Activated CD8-positive, alpha-beta memory T cell treated with anti-CD3 and anti-CD28 coated beads for 36 hours (primary cell): ENCODE data around the gene C17orf107. TPM values are rescaled to one million over a fixed set of nuclear protein-coding genes. Genes with fewer than 3 reads are reported as not detected.

Experiments used
- CTCF ChIA-PET: fragments of 350-600 bp; sonication (Branson Sonifier 250); formaldehyde crosslinking; loops from one replicate; lab custom pipeline; 2021; ENCODE audit warnings: antibody characterized with exemption; lab: Charles Lee
- POLR2A ChIA-PET: fragments of 350-600 bp; sonication (Branson Sonifier 250); formaldehyde crosslinking; loops from one replicate; lab custom pipeline; 2021; ENCODE audit warnings: antibody characterized with exemption; lab: Charles Lee
- total RNA-seq, 2 experiments: library from RNA; stranded (reverse); gene quantifications; one replicate each; pipeline ENCODE4 v1.2.3, GENCODE V29; 2021

C17orf107 gene
- total RNA-seq, 2 experiments from 2014 or later, result 2.8 to 3.2 TPM

DNA sequence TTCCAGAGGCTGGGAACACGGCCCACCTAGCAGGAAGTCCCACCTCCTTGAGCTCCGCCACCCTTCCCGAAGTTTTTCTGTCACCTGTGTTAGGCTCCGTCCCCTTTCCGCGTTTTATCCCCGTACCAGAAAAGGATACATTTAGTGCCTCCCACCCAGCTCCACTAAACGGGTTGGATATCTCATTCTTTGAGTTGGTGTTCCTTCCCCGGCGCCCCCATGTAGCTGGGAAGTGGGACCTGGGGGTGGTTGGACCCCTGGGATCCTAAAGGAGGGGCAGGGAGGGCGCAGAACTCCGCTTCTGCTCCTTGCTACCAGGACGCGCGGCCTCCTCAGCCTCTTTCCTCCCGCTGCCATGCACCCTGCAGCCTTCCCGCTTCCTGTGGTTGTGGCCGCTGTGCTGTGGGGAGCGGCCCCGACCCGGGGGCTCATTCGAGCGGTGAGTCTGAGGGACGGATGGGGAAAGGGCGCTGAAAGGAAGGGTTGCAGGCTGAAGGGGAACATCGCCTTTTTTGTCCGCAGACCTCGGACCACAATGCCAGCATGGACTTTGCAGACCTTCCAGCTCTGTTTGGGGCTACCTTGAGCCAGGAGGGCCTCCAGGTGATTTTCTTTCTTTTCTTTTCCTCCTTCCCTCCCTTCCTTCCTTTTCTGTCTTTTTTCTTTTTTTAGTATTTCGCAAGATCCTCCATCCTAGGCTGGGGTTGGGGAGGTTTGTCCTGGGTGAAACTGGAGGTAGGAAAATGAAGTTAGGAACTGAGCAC lies 41.4 kb downstream of the C17orf107 start:
- CTCF ChIA-PET, result interaction anchor here (0.9 to 3.4 kb wide), 8 partner anchors 8 to 45 kb away, joined by 3 to 14 read pairs (median 4); partner anchors contain the start of genes C17orf107, CHRNE, ENO3 and PFN1
- POLR2A ChIA-PET, result interaction anchor here (1.1 to 2.8 kb wide), 5 partner anchors 8 to 57 kb away, joined by 4 to 33 read pairs (median 6); partner anchors contain the start of genes C17orf107, KIF1C, PFN1 and SPAG7

DNA sequence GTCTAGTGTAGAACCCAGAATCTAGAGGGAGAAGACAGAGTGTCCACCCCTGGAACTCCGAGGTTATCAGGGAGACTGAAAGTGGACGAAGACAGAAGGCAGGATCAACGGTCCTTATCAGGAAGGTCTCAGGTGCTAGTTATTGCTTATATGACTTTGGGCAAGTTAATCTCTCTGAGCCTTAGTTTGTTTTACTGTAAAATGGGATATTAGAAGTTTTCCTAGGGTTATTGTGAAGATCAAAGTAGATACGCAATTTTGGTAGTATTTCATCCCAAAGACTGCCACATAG lies 41.9 kb downstream of the C17orf107 start:
- POLR2A ChIA-PET, result no interaction called here
- CTCF ChIA-PET, result interaction anchor here (1.7 to 3.4 kb wide), 3 partner anchors 9 to 38 kb away, joined by 4 to 14 read pairs (median 12); partner anchors contain the start of genes CHRNE, ENO3 and SPAG7

DNA sequence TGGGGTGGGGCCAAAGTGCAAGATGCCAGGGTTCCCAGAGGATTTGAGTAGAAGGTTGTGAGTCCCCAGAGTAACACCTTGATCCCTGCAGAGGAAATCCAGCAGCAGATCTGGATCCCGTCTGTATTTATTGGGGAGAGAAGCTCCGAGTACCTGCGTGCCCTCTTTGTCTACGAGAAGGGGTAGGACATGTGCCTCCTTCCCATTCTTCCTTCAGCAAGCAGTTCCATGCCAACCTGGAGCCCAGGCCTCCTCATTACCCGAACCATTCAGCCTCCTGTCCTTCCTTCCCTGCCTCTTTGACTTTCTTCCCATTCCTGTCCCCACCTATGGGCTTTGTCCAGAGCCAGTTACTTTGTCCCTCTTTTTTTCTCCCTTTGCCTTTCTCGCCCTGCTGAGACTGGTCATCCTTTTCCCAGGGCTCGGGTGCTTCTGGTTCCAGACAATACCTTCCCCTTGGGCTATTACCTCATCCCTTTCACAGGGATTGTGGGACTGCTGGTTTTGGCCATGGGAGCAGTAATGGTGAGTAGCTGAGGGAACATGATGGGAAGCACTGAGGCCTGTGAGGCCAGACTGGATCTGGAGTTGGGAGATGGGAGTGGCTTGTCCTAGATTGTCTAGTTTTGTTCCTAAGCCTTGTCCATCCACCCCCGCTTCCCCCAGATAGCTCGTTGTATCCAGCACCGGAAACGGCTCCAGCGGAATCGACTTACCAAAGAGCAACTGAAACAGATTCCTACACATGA lies 43.6 kb downstream of the C17orf107 start:
- ChIA-PET POLR2A (interaction anchor here (13.5 kb wide), 1 partner anchor 26 kb away, joined by 214 read pairs; the partner anchor contains the start of gene SPAG7), CTCF (interaction anchor here (0.8 kb wide), 1 partner anchor 34 kb away, joined by 3 read pairs; no protein-coding TSS in a partner anchor)

DNA sequence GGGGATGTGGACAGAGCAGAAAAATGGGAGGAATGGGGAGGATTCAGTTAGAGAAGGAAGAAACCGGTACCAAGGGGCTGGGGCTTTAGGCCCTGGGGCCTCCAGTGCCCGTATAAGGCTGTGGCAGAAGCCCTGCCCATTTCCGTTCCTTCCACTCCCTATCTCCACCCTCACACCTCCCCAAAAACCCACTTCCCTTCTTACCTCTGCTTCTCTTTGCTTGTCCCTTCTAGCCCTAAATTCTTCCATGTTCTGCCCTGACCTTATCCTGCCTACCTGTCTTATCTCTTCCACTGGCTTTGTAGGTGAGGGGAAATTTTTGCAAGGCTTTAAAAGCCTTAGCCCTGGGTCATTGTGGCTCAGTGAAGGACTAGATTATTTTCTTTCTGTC lies 44.8 kb downstream of the C17orf107 start:
- POLR2A ChIA-PET, result interaction anchor here (13.5 kb wide), 1 partner anchor 24 kb away, joined by 214 read pairs; the partner anchor contains the start of gene SPAG7
- CTCF ChIA-PET, result interaction anchor here (0.9 kb wide), 1 partner anchor 25 kb away, joined by 3 read pairs; no protein-coding TSS in a partner anchor

DNA sequence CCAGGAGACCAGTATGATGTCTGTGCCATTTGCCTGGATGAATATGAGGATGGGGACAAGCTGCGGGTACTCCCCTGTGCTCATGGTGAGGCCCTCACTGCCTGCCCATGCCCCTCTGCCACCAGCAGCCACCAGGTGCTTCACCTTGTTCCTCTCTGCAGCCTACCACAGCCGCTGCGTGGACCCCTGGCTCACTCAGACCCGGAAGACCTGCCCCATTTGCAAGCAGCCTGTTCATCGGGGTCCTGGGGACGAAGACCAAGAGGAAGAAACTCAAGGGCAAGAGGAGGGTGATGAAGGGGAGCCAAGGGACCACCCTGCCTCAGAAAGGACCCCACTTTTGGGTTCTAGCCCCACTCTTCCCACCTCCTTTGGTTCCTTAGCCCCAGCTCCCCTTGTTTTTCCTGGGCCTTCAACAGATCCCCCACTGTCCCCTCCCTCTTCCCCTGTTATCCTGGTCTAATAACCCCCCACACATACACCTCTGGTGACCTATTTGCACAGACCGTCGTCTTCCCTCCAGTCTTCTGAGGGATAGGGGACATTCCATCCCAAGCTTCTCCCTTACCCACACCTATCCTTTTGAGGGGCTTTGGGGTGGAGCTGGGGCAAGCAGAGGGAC lies 45.3 kb downstream of the C17orf107 start:
- CTCF ChIA-PET, result interaction anchor here (0.7 to 0.9 kb wide), 2 partner anchors 23 to 24 kb away, joined by 3 read pairs; partner anchors contain the start of gene SPAG7

DNA sequence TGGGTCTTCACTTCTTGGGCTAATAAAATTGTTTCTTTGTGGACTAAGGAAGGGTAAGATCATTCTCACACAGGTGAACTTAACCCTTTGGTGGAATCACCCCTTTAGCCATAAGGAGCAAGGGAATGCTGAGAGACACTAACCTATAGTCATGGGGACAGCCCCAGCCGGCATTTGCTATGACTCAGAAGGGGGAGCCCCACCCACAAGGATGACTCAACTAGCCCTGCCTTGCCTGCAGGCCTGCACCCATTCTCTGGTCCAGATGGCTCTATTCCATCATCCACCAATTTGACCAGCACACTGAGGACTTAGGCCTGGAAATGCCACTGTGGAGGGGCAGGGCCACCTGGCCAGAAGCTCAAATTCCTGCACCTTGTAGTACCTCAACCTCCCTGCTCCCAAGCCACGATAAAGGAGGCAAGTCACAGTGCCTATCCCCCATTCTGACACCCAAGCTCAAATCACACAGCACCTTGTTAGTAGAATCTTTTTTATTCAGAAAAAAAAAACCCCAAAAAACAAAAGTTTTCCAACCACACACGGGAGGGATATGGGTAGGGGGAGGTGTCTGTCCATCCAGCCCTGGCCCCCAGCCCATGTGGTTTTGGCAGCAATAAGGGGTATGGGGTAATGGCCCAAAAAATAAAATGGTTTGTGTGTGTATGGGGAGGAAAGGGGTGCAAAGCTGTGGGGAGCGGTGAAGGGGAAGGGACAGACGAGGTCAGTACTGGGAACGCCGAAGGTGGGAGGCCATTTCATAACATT lies 46.0 kb downstream of the C17orf107 start:
- ChIA-PET CTCF (interaction anchor here (0.7 kb wide), 1 partner anchor 22 kb away, joined by 3 read pairs; the partner anchor contains the start of gene SPAG7), POLR2A (interaction anchor here (0.5 to 13.5 kb wide), 5 partner anchors 10 to 389 kb away, joined by 3 to 214 read pairs (median 4); partner anchors contain the start of genes KIF1C and SPAG7)

More for the DNA sequence above, 45.3 kb downstream of the C17orf107 start:
- POLR2A ChIA-PET, result interaction anchor here (0.5 to 13.5 kb wide), 3 partner anchors 24 to 469 kb away, joined by 3 to 214 read pairs (median 3); partner anchors contain the start of gene SPAG7

DNA sequence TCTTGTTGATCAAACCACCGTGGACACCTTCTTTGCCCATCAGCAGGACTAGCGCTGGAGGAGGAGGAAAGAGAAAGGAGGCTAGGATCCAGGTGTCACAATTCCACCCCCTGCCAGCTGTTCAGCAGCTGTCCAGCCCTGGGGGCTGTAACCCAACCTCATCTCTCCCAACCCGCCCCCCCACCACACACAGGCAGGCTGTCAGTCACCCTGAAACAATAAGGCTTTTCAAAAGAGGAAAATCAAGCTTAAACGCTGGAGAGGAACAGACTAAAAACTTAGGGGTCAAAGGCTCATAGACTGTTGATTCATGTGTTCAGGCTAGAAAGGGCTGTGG lies 46.6 kb downstream of the C17orf107 start:
- ChIA-PET CTCF (interaction anchor here (0.6 kb wide), 1 partner anchor 24 kb away, joined by 3 read pairs; no protein-coding TSS in a partner anchor), POLR2A (interaction anchor here (0.5 to 13.5 kb wide), 5 partner anchors 10 to 52 kb away, joined by 3 to 214 read pairs (median 4); partner anchors contain the start of genes KIF1C and SPAG7)

DNA sequence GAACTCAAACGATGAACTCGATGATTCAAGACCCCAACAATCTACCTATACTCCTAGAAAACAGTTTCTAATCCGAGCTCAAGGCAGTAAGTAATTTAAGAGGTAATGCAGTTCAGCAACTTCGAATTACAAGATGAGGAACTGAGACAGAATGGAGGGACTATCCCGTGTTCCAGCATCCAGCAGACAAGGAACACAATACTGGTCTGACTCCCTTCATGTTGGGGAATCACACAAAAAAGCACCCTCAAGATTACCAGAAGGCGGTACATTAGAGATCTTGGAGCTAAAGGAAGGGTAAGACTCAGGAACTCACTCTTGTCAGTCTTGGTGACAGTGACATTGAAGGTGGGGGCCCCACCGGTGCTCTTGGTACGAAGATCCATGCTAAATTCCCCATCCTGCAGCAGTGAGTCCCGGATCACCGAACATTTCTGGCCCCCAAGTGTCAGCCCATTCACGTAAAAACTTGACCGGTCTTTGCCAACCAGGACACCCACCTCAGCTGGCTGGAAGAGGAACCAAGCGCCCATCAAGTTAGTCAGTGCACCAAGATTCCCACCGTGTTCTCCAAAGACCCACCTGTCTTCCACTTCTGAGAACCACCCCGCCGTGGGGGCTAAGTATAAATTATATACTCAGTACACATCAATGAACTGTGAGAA lies 47.1 kb downstream of the C17orf107 start:
- POLR2A ChIA-PET, result interaction anchor here (0.6 to 13.5 kb wide), 3 partner anchors 17 to 35 kb away, joined by 4 to 214 read pairs (median 5); partner anchors contain the start of gene SPAG7

DNA sequence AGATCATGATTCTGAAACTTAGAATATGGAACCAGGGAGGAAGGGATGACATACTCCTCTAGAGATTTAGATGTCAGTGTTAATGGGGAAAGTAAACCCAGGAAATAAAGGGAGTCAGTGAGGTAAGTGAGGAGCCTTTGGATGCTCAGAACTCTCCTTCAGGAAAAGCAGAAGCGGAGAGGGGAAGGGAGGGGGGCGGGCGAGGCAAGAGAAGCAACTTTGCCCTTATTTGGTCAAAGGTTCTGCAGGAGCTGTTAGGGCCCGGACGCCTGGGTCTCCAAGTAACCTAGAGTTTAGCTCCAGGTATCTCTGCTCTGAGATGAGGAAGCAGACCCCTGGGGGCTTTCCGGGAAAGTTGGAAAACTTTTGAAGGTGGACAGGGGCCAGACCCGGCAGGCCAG lies 47.7 kb downstream of the C17orf107 start:
- ChIA-PET CTCF (interaction anchor here (1.1 to 2.2 kb wide), 3 partner anchors 15 to 85 kb away, joined by 3 to 21 read pairs (median 3); partner anchors contain the start of gene SPAG7), POLR2A (interaction anchor here (1.0 to 13.5 kb wide), 3 partner anchors 17 to 40 kb away, joined by 4 to 214 read pairs (median 6); partner anchors contain the start of genes CAMTA2 and SPAG7)

More for the DNA sequence above, 47.1 kb downstream of the C17orf107 start:
- CTCF ChIA-PET, result interaction anchor here (0.6 to 1.1 kb wide), 2 partner anchors 16 to 24 kb away, joined by 3 read pairs; no protein-coding TSS in a partner anchor

DNA sequence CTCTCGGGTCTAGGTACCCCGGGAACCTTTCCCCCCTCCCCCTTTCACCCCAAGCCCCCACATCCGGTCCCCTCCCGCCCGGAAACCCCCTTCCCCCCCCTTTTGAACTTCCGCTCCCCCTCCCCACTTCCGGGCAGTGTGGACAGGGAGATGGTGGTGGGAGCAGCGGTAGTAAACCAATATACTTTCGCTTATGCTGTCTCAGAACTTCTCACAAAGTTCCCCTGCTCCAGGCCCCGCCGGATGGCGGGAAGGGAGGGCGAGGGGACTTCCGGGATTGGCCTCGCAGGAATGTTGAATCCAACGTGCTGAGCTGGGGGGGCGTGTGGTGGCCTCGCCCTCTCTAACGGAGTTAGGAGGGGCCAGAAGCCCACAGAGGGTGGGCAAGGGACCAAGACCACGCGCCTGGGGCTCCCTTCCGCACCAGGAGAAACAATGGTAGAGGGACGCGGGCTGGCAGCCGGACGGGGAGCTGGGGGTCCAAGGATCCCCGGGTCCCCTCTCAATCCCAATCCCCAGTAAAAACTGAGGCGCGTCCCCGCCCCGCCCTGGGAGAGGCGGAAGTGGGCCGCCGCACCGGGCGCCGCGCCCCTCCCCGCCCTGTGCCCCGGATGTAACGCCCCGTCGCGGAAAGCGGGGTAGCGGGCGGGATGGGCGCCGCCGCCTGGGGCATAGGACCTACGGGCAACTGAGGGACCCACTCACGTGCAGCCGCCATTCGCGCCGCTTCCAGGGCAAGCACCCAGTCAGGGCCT lies 48.3 kb downstream of the C17orf107 start:
- CTCF ChIA-PET, result interaction anchor here (1.1 to 2.2 kb wide), 4 partner anchors 15 to 84 kb away, joined by 3 to 21 read pairs (median 4); partner anchors contain the start of gene SPAG7
- POLR2A ChIA-PET, result interaction anchor here (1.0 to 13.5 kb wide), 4 partner anchors 8 to 39 kb away, joined by 4 to 214 read pairs (median 16); partner anchors contain the start of genes CAMTA2, RNF167, SLC25A11 and SPAG7

DNA sequence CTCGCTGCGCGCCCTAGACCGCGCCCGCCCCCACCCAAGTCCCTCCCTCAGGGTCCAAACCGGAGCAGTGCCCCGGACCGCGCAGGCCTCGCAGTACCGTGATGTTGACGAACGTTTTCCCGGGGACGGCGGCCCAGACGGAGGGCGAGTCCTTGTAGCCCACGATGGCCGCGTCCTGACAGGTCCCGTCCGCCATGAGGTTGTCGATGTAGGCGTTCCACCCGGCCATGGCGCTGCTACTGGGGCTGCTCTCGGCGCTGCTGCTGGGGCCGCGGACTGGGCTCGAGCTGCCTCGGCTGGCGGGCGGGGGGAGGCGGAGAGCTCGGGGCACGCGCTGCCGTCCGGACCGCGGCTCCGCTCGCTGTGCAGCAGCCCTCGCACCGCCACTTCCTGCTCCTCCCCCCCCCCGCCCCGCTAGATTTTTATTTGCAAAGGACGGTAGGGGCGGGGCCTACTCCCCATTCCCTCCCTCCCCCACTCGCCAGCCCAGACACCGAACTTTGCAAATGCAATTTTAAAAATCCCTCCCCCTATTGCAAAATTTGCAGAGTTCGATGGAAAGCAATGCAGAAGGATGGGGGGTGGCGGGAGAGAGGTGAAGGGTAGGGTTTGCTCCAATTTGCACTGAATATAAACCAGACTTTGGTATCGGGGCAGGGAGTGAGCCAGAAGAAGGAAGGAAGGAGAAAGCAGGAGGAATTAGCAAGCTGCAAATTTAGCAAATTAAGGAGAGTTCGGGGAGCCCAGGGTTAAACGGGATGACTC lies 49.0 kb downstream of the C17orf107 start, which contains the start of gene PFN1:
PFN1 (minus strand) TSS at position 365 of the 765 bp plus-strand sequence; CDS start at position 229, 136 bp downstream.
- CTCF ChIA-PET, result interaction anchor here (0.7 to 2.2 kb wide), 5 partner anchors 8 to 84 kb away, joined by 3 to 21 read pairs (median 4); partner anchors contain the start of genes RNF167, SLC25A11 and SPAG7
- POLR2A ChIA-PET, result interaction anchor here (0.5 to 13.5 kb wide), 7 partner anchors 8 to 464 kb away, joined by 3 to 214 read pairs (median 4); partner anchors contain the start of genes CAMTA2, INCA1, KIF1C and RNF167

DNA sequence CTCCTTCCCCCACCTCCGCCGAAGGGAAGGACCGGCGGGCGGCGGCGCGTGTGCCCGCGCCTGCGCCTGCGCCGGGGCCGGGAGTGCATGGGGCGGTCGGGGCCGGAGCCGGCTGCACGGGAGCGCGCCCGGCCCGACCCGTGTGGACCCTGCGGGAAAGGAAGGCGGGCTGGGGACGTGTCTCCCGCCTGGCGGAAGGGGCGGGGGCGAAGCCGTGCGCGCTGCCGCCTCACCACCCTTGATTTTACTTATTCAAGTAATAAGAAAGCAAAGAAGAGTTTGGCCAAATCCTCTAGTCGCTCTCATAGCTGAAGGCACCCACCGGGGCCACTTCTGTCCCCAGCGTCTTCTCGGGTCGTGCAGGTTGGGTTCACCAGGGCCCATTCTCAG lies 49.6 kb downstream of the C17orf107 start:
- ChIA-PET CTCF (interaction anchor here (0.7 to 2.2 kb wide), 4 partner anchors 9 to 32 kb away, joined by 3 to 21 read pairs (median 4); partner anchors contain the start of genes RNF167, SLC25A11 and SPAG7), POLR2A (interaction anchor here (0.5 to 13.5 kb wide), 5 partner anchors 9 to 464 kb away, joined by 3 to 214 read pairs (median 4); partner anchors contain the start of genes INCA1, KIF1C, RNF167 and SLC25A11)

DNA sequence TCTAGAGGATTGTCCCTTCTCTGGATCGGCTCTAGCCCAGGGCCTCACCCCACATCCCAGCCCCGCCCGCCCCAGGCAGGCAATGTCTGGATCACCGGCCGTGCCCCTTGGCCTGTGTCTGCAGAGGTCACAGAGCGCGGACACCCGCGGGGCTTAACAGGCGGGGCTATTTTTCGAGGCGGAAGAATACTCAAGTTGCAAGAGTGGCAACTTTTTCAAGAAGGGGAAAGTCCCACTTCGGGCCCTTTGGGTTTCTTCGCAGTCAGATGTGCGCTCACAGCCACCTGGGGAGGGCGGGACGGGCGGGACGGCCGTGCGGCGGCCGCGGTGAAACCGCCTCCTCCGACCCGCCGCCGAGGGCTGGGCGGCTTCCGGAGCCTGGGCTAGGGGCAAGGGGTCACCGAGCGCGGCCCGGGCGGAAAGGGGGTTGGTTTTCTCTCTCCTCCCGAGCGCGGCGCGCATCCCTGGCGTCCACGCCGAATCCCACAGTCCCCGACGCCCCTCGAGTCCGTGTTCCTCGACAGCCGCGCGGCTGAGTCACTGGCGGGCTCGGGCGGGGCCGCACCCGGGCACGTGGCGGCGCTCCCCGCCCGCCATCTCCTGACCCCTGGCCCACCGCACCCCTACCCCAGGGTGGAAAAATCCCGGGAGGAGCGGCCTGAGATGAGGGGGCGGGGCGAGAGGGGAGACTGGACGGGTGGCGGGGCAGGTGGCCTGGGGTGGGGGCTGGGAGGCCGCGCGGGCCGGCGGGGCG lies 50.2 kb downstream of the C17orf107 start:
- CTCF ChIA-PET, result interaction anchor here (1.4 to 2.2 kb wide), 3 partner anchors 9 to 21 kb away, joined by 3 to 21 read pairs (median 4); partner anchors contain the start of genes RNF167, SLC25A11 and SPAG7
- POLR2A ChIA-PET, result interaction anchor here (2.9 to 13.5 kb wide), 2 partner anchors 10 to 19 kb away, joined by 26 to 214 read pairs; partner anchors contain the start of genes RNF167, SLC25A11 and SPAG7
